ENCODE data around the gene SYCN. TPM values are rescaled to one million over a fixed set of nuclear protein-coding genes. Genes with fewer than 3 reads are reported as not detected.

Gene SYCN
- total and polyA plus RNA-seq, 2 donors (not counting 3 experiments of a cell fraction or from before 2014, with no cell fraction given), result not detected

- Histone ChIP-seq H3K9me3 (replicated peaks; ENCODE audit: control insufficient read depth, insufficient read depth, low read length) (no peaks in the 10 kb centered on the region), H3K27me3 (ENCODE audit: control insufficient read depth in 2 of 2, insufficient read depth in 2 of 2, low read length in 2 of 2) (no peaks in the 10 kb centered on the region), H3K9me1 (replicated peaks; ENCODE audit: control insufficient read depth, extremely low read depth, insufficient read depth, low read length) (no peaks in the 10 kb centered on the region), H3K4me1 (ENCODE audit: control insufficient read depth, extremely low read depth, insufficient read depth, low read length) (no peaks in the 10 kb centered on the region), H3K4me2 (ENCODE audit: insufficient read depth, low read length) (no peak overlapping the region), H3K36me3 (ENCODE audit: control insufficient read depth in 2 of 2, extremely low read depth in 1 of 2, insufficient read depth in 2 of 2, low read length in 2 of 2) (no peaks in the 10 kb centered on the region), H4K20me1 (replicated peaks; ENCODE audit: control insufficient read depth, extremely low read depth, insufficient read depth, low read length) (no peaks in the 10 kb centered on the region), H3K4me3 (replicated peaks in 1 of 3; ENCODE audit: insufficient read depth in 1 of 3, low read depth in 1 of 3, low read length in 3 of 3) (no peak overlapping the region), H3K27ac (ENCODE audit: insufficient read depth, low read depth, low read length) (no peak overlapping the region), H3K9ac (replicated peaks; ENCODE audit: extremely low read depth, insufficient read depth, low read length) (no peak overlapping the region), H3K79me2 (ENCODE audit: control insufficient read depth, insufficient read depth, low read length) (peaks cover 41% of the 10 kb centered on the region), H2AFZ (ENCODE audit: low read depth, low read length) (no peak overlapping the region)
- no peak for FAIRE-seq
- POLR2A ChIA-PET, result no interaction called here
- dilution Hi-C loops (cut with MboI; ENCODE audit: extremely low pct_ligation_motif_present, low sequenced_read_pairs), result no loop called here
- intact Hi-C loops (cut with micrococcal nuclease), result no loop called here
- TF ChIP-seq MYC (IDR thresholded peaks at IDR 0.05; ENCODE audit: low read depth, low read length), result no peak
- TF ChIP-seq EZH2 (IDR thresholded peaks at IDR 0.05; ENCODE audit: borderline replicate concordance, low read depth, low read length, severe bottlenecking), result no peak
- TF ChIP-seq, protein P1, sequence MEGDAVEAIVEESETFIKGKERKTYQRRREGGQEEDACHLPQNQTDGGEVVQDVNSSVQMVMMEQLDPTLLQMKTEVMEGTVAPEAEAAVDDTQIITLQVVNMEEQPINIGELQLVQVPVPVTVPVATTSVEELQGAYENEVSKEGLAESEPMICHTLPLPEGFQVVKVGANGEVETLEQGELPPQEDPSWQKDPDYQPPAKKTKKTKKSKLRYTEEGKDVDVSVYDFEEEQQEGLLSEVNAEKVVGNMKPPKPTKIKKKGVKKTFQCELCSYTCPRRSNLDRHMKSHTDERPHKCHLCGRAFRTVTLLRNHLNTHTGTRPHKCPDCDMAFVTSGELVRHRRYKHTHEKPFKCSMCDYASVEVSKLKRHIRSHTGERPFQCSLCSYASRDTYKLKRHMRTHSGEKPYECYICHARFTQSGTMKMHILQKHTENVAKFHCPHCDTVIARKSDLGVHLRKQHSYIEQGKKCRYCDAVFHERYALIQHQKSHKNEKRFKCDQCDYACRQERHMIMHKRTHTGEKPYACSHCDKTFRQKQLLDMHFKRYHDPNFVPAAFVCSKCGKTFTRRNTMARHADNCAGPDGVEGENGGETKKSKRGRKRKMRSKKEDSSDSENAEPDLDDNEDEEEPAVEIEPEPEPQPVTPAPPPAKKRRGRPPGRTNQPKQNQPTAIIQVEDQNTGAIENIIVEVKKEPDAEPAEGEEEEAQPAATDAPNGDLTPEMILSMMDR (IDR thresholded peaks at IDR 0.05; ENCODE audit: extremely low read depth in 1 of 2, insufficient read depth in 1 of 2, low read depth in 1 of 2, low read length in 2 of 2), result no peak
- TF ChIP-seq MAX (IDR thresholded peaks at IDR 0.05; ENCODE audit: insufficient read depth, insufficient read length), result no peak
- no peak for TF ChIP-seq POLR2AphosphoS5 (IDR thresholded peaks at IDR 0.05; ENCODE audit: insufficient read depth, low read depth, low read length)
- no peak for TF ChIP-seq GATA2 (IDR thresholded peaks at IDR 0.05; ENCODE audit: insufficient read depth, insufficient read length, low read depth, low read length)
- TF ChIP-seq JUN (IDR thresholded peaks at IDR 0.05; ENCODE audit: borderline replicate concordance, insufficient read depth, insufficient read length, low read depth), result no peak
- TF ChIP-seq POLR2A (IDR thresholded peaks at IDR 0.05; ENCODE audit: low read depth, low read length), result no peak
- TF ChIP-seq FOS (IDR thresholded peaks at IDR 0.05; ENCODE audit: borderline replicate concordance, insufficient read depth, low read length), result no peak
- no peak for DNase-seq (ENCODE audit: low read depth, low spot score)
- no TSS peak for BruUV-seq (replicated peaks)
- CTCF ChIA-PET, result interaction anchor here (1.5 kb wide), 1 partner anchor 33 kb away, joined by 3 read pairs; no protein-coding TSS in a partner anchor
These were observed 49.9 kb downstream of the SYCN start for GRCh38 chr19:39154100-39154628.

Other genes starting within 250 kb of the SYCN start
- gene FBXO17, start 228.5 kb downstream of the SYCN start, total RNA-seq, result 23.8 and 24.4 TPM in 2 replicates
- gene FBXO17, start 228.5 kb downstream of the SYCN start, polyA plus RNA-seq, result 21.8 and 24.3 TPM in 2 replicates
- 4.2 and 6.5 TPM in 2 replicates for gene FBXO27, start 171.7 kb downstream of the SYCN start, total RNA-seq
- 3.5 and 4.9 TPM in 2 replicates for gene FBXO27, start 171.7 kb downstream of the SYCN start, polyA plus RNA-seq
- 0.18 and 0.49 TPM in 2 replicates for gene ACP7, start 119.9 kb downstream of the SYCN start, total RNA-seq
- gene ACP7, start 119.9 kb downstream of the SYCN start, polyA plus RNA-seq, result 0.03 and 0.04 TPM in 2 replicates
- gene PAK4, start 78.5 kb downstream of the SYCN start, total RNA-seq, result 49.6 and 55.4 TPM in 2 replicates
- gene PAK4, start 78.5 kb downstream of the SYCN start, polyA plus RNA-seq, result 39.8 and 48.4 TPM in 2 replicates
- not detected in 2 replicates for gene NCCRP1, start 7.3 kb downstream of the SYCN start, total RNA-seq
- gene NCCRP1, start 7.3 kb downstream of the SYCN start, polyA plus RNA-seq, result 0.06 TPM in 1 of 2 replicates, not detected in the other
- gene IFNL3, start 40.7 kb upstream of the SYCN start, total RNA-seq, result not detected in 2 replicates
- not detected in 2 replicates for gene IFNL3, start 40.7 kb upstream of the SYCN start, polyA plus RNA-seq
- gene IFNL4, start 44.6 kb upstream of the SYCN start, total RNA-seq, result not detected in 2 replicates
- not detected in 2 replicates for gene IFNL4, start 44.6 kb upstream of the SYCN start, polyA plus RNA-seq
- gene IFNL2, start 64.1 kb upstream of the SYCN start, total RNA-seq, result not detected in 2 replicates
- not detected in 2 replicates for gene IFNL2, start 64.1 kb upstream of the SYCN start, polyA plus RNA-seq
- not detected in 2 replicates for gene IFNL1, start 92.1 kb upstream of the SYCN start, total RNA-seq
- gene IFNL1, start 92.1 kb upstream of the SYCN start, polyA plus RNA-seq, result not detected in 2 replicates
- gene LRFN1, start 116.6 kb upstream of the SYCN start, total RNA-seq, result 1.4 and 1.5 TPM in 2 replicates
- 0.38 and 0.39 TPM in 2 replicates for gene LRFN1, start 116.6 kb upstream of the SYCN start, polyA plus RNA-seq
- 39.5 and 41.5 TPM in 2 replicates for gene GMFG, start 131.8 kb upstream of the SYCN start, total RNA-seq
- gene GMFG, start 131.8 kb upstream of the SYCN start, polyA plus RNA-seq, result 9.2 and 13.7 TPM in 2 replicates
- gene SAMD4B, start 138.2 kb upstream of the SYCN start, total RNA-seq, result 82.1 and 87.7 TPM in 2 replicates
- gene SAMD4B, start 138.2 kb upstream of the SYCN start, polyA plus RNA-seq, result 84.2 and 98.0 TPM in 2 replicates
- 53.6 and 55.1 TPM in 2 replicates for gene PAF1, start 186.8 kb upstream of the SYCN start, total RNA-seq
- gene PAF1, start 186.8 kb upstream of the SYCN start, polyA plus RNA-seq, result 77.9 and 90.8 TPM in 2 replicates
- 24.7 and 25.5 TPM in 2 replicates for gene MED29, start 187.1 kb upstream of the SYCN start, total RNA-seq
- 50.4 and 60.3 TPM in 2 replicates for gene MED29, start 187.1 kb upstream of the SYCN start, polyA plus RNA-seq
- 12.2 and 26.5 TPM in 2 replicates for gene ZFP36, start 202.6 kb upstream of the SYCN start, total RNA-seq
- 16.3 and 21.7 TPM in 2 replicates for gene ZFP36, start 202.6 kb upstream of the SYCN start, polyA plus RNA-seq
- gene PLEKHG2, start 208.4 kb upstream of the SYCN start, total RNA-seq, result 74.1 TPM in 2 replicates
- 26.4 and 44.7 TPM in 2 replicates for gene PLEKHG2, start 208.4 kb upstream of the SYCN start, polyA plus RNA-seq
- 1,735 and 1,768 TPM in 2 replicates for gene RPS16, start 231.7 kb upstream of the SYCN start, total RNA-seq
- gene RPS16, start 231.7 kb upstream of the SYCN start, polyA plus RNA-seq, result 5,244 and 6,084 TPM in 2 replicates
- gene SUPT5H, start 241.3 kb upstream of the SYCN start, total RNA-seq, result 108 and 120 TPM in 2 replicates
- 81.8 and 87.6 TPM in 2 replicates for gene SUPT5H, start 241.3 kb upstream of the SYCN start, polyA plus RNA-seq